Stimulated activated CD8-positive, alpha-beta memory T cell treated with anti-CD3 and anti-CD28 coated beads, Interleukin-4, amount 100 ng/mL, for 1 hour (primary cell): ENCODE data around the gene CDC42SE2.
"Not testable (repeated sequence)": the region's sequence is repeated elsewhere in the genome, so short reads cannot be mapped to it uniquely, and the experiment has no call there.

Experiments used
- DNase-seq, 2 donors: peaks; one replicate each; pipeline ENCODE4 v3.0.0-alpha.2; 2020; ENCODE audit warnings: low read depth in 2 of 2, low spot score in 1 of 2

CDC42SE2 gene

GRCh38 chr5:131277875-131278740 lies 14.3 kb downstream of the CDC42SE2 start:
- no peak for DNase-seq

GRCh38 chr5:131278741-131279124 lies 14.9 kb downstream of the CDC42SE2 start:
- DNase-seq: not testable (repeated sequence)

GRCh38 chr5:131279204-131279603 lies 15.4 kb downstream of the CDC42SE2 start:
- DNase-seq: no peak

GRCh38 chr5:131280417-131280816 lies 16.6 kb downstream of the CDC42SE2 start:
- DNase-seq: no peak

GRCh38 chr5:131281133-131281867 lies 17.4 kb downstream of the CDC42SE2 start:
- no peak for DNase-seq

- DNase-seq: no peak
Observed at GRCh38 chr5:131281868-131282234, 18.0 kb downstream of the CDC42SE2 start.

GRCh38 chr5:131282235-131282634 lies 18.4 kb downstream of the CDC42SE2 start:
- no peak for DNase-seq

GRCh38 chr5:131285703-131286399 lies 22.0 kb downstream of the CDC42SE2 start:
- DNase-seq: no peak

- DNase-seq: no peak
Observed at GRCh38 chr5:131286400-131286715, 22.5 kb downstream of the CDC42SE2 start.

- no peak for DNase-seq
Observed at GRCh38 chr5:131288328-131288727, 24.5 kb downstream of the CDC42SE2 start.

- no peak for DNase-seq
Observed at GRCh38 chr5:131289738-131290137, 25.9 kb downstream of the CDC42SE2 start.

GRCh38 chr5:131296213-131296672 lies 32.4 kb downstream of the CDC42SE2 start:
- no peak for DNase-seq

- no peak for DNase-seq
Observed at GRCh38 chr5:131297886-131298285, 34.0 kb downstream of the CDC42SE2 start.

GRCh38 chr5:131299465-131299864 lies 35.6 kb downstream of the CDC42SE2 start:
- DNase-seq: no peak

- no peak for DNase-seq
Observed at GRCh38 chr5:131302506-131302905, 38.7 kb downstream of the CDC42SE2 start.

GRCh38 chr5:131303537-131303936 lies 39.7 kb downstream of the CDC42SE2 start:
- DNase-seq: no peak

- no peak for DNase-seq
Observed at GRCh38 chr5:131304414-131304813, 40.6 kb downstream of the CDC42SE2 start.

GRCh38 chr5:131305138-131305689 lies 41.4 kb downstream of the CDC42SE2 start:
- DNase-seq: no peak

GRCh38 chr5:131305906-131306305 lies 42.1 kb downstream of the CDC42SE2 start:
- DNase-seq: no peak

GRCh38 chr5:131312235-131312772 lies 48.5 kb downstream of the CDC42SE2 start:
- not testable (repeated sequence) for DNase-seq

GRCh38 chr5:131316026-131316425 lies 52.2 kb downstream of the CDC42SE2 start:
- no peak for DNase-seq
